ENCODE measurements around the gene TBC1D4. TPM values are rescaled to one million over a fixed set of nuclear protein-coding genes. Genes with fewer than 3 reads are reported as not detected.

The TBC1D4 gene
- total and polyA plus RNA-seq, 10 donors = 10.1 to 67.0 (median 21.6) TPM

DNA sequence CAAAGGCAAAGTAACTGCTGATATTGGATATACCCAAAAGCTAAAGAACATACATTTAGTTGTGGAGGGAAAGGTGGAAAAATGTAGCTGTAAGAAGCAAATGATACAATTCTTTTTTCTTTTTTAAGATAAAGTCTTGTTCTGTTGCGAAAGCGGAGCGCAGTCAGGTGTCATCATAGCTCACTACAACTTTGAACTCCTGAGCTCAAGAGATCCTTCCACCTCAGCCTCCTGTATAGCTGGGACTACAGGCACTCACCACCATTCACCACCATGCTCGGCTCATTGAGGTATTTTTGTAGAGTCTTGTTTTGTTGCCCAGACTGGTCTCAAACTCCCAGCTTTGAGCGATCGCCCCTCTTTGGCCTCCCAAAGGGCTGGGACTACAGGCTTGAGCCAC lies 38.0 kb downstream of the TBC1D4 start:
- no peak overlapping the region for H3K27ac ChIP-seq
- TF ChIP-seq POLR2AphosphoS5 (IDR thresholded peaks at IDR 0.05) = no peak
- TF ChIP-seq, protein P1, sequence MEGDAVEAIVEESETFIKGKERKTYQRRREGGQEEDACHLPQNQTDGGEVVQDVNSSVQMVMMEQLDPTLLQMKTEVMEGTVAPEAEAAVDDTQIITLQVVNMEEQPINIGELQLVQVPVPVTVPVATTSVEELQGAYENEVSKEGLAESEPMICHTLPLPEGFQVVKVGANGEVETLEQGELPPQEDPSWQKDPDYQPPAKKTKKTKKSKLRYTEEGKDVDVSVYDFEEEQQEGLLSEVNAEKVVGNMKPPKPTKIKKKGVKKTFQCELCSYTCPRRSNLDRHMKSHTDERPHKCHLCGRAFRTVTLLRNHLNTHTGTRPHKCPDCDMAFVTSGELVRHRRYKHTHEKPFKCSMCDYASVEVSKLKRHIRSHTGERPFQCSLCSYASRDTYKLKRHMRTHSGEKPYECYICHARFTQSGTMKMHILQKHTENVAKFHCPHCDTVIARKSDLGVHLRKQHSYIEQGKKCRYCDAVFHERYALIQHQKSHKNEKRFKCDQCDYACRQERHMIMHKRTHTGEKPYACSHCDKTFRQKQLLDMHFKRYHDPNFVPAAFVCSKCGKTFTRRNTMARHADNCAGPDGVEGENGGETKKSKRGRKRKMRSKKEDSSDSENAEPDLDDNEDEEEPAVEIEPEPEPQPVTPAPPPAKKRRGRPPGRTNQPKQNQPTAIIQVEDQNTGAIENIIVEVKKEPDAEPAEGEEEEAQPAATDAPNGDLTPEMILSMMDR (IDR thresholded peaks at IDR 0.05 in 8 of 11, conservative IDR thresholded peaks at IDR 0.05 in 3 of 11) = no peak
- TF ChIP-seq POLR2A (IDR thresholded peaks at IDR 0.05) = no peak
- peaks cover 0 to under 1% (median 0%) of the 10 kb centered on the region in 6 donors for H3K4me1 ChIP-seq
- no peak overlapping the region for H3K4me3 ChIP-seq
- no peak for DNase-seq
- no peaks in the 10 kb centered on the region for H3K27me3 ChIP-seq (replicated peaks in 1 of 7)
- 94 to 99% (median 97%) methylated on average over 6 of the region's 6 CpGs for WGBS, 5 donors
- H3K36me3 ChIP-seq = no peaks in the 10 kb centered on the region
- intact Hi-C loops (cut with DNase I; ENCODE audit: low total_unique reads) = no loop called here
- no peaks in the 10 kb centered on the region for H3K9me3 ChIP-seq

DNA sequence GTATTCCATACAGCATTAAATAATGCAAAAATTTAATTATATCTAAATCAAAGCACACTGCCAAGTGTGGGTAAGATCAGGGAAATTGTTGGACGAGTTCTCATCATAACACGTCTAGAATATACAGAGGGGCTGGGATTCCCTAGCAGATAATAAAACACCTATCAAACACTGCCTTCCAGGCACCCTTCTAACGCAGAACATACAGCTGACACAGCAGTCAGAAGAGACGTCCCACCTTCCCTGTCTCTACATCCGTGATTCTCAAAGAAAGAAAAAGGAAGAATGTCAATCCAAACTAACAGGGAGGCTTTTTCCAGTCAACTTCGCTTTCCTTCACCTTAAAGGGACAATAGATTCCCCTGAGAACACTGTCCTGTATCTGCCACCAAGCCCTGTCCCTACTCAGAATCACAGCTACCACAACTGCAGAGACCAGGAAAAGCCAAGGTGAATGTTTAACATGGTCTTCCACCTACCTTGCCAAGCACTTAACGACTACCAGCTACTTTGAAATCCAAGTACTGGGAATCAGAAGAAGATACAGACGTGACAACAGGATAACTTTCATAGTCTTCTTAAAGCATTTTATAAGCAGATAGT lies 38.5 kb downstream of the TBC1D4 start:
- intact Hi-C loops (cut with DNase I; ENCODE audit: low total_unique reads) = no loop called here
- H3K4me3 ChIP-seq = no peak overlapping the region
- 79 to 92% (median 85%) methylated on average over 8 of the region's 8 CpGs for WGBS, 5 donors
- H3K27ac ChIP-seq = no peak overlapping the region
- no peaks in the 10 kb centered on the region for H3K27me3 ChIP-seq (replicated peaks in 1 of 7)
- H3K9me3 ChIP-seq = no peaks in the 10 kb centered on the region
- TF ChIP-seq, protein P1 (IDR thresholded peaks at IDR 0.05 in 8 of 11, conservative IDR thresholded peaks at IDR 0.05 in 3 of 11) = no peak
- TF ChIP-seq POLR2AphosphoS5 (IDR thresholded peaks at IDR 0.05) (no peak), POLR2A (IDR thresholded peaks at IDR 0.05) (no peak)
- no peak for DNase-seq
- H3K36me3 ChIP-seq = no peaks in the 10 kb centered on the region
- peaks cover 0 to 4% (median 0%) of the 10 kb centered on the region in 6 donors for H3K4me1 ChIP-seq

DNA sequence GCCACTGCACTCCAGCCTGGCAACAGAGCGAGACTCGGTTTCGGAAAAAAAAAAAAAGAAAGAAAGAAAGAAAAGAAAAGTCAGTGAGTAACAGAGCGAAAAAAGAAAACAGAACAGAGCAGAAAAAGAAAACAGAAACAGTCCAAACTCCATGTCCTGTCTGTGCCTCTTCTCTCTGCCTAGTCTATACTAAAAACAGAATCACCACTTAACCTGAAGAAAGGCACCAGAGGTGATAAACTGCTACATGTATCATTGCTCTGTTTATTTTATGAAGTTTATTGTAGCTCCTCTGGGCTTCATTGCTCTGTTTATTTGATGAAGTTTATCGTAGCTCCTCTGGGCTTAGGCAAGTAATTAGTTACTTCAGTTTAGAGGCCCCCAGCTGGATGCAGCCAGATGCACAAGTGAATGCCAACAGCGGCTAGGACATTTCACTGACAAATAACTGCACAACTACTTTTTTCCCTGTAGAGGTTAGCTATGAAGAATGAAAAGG lies 39.2 kb downstream of the TBC1D4 start:
- no peak for TF ChIP-seq POLR2AphosphoS5 (IDR thresholded peaks at IDR 0.05)
- TF ChIP-seq POLR2A (IDR thresholded peaks at IDR 0.05) = no peak
- TF ChIP-seq, protein P1 (IDR thresholded peaks at IDR 0.05 in 8 of 11, conservative IDR thresholded peaks at IDR 0.05 in 3 of 11) = no peak
- WGBS, 5 donors = 84 to 94% (median 90%) methylated on average over 6 of the region's 6 CpGs
- H3K27me3 ChIP-seq (replicated peaks in 1 of 7) = no peaks in the 10 kb centered on the region
- no peak overlapping the region for H3K27ac ChIP-seq
- DNase-seq = no peak
- no peaks in the 10 kb centered on the region for H3K9me3 ChIP-seq
- intact Hi-C loops (cut with DNase I; ENCODE audit: low total_unique reads) = no loop called here
- peaks cover 0 to 6% (median 1%) of the 10 kb centered on the region in 6 donors for H3K4me1 ChIP-seq
- H3K36me3 ChIP-seq = no peaks in the 10 kb centered on the region
- no peak overlapping the region for H3K4me3 ChIP-seq

DNA sequence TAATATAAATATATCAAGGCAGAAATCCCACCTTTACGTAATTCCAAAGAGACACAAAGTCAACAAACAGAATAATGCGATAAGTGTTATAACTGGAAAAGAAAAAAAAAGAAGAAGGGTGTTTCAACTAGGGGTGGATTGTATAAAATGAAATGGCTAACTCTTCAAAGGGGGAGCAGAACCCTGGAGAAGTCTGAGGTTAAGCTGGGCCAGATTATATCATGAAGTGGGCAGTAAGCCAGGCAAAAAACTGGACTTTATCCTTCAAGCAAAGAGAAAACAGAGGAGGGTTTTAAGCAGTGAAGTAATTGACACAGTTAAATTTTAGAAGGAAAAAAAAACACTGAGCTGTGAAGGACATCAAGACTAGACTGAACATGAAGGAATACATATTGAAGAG lies 41.9 kb downstream of the TBC1D4 start:
- H3K9me3 ChIP-seq = peaks cover 0 to 4% (median 0%) of the 10 kb centered on the region in 8 donors
- H3K27me3 ChIP-seq (replicated peaks in 1 of 7) = no peaks in the 10 kb centered on the region
- no peak overlapping the region for H3K4me3 ChIP-seq
- WGBS, 5 donors = 74 to 94% (median 89%) methylated on average over 2 of the region's 2 CpGs
- intact Hi-C loops (cut with DNase I; ENCODE audit: low total_unique reads) = no loop called here
- H3K4me1 ChIP-seq = peaks cover 0 to 14% (median 3%) of the 10 kb centered on the region in 6 donors
- H3K27ac ChIP-seq = no peak overlapping the region
- no peaks in the 10 kb centered on the region for H3K36me3 ChIP-seq
- no peak for TF ChIP-seq POLR2AphosphoS5 (IDR thresholded peaks at IDR 0.05)
- TF ChIP-seq, protein P1 (IDR thresholded peaks at IDR 0.05 in 8 of 11, conservative IDR thresholded peaks at IDR 0.05 in 3 of 11) = no peak
- TF ChIP-seq POLR2A (IDR thresholded peaks at IDR 0.05) = no peak
- DNase-seq = no peak
